Nucleus accumbens (tissue), 56 donors: ENCODE data around the gene TIMMDC1.
"Not testable (repeated sequence)": the region's sequence is repeated elsewhere in the genome, so short reads cannot be mapped to it uniquely, and the experiment has no call there.

Experiments used
- DNase-seq, 56 donors: peaks; one replicate each; lab custom pipeline; 2025; lab: John Stamatoyannopoulos, UW

The TIMMDC1 gene

DNA sequence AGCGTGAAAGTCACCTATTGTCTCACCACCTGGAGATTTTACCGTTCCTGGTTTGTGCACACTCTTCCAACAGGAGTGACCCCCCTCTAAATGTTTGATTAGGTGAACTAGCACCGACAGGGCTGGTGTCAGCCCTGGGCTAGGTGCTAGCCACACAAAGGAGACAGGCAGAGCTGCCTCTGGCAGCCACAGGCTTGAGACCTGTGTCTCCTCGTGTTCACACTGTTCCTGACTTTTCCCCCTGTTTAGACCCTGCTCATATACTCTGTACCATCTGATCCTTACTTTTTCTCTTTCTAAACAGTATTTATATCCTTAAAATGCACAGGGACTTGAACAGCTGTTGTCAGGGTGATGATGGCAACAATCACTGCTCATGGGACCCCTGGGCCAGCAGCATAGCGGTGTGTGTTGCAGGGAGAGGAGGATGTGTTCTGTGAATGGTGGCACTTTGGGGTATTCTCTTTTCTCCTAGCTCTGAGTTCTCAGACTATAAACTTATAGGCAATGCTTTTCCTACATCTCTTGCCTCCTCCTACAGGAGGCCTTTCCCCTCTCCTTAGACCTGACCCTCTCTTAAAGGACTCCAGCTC, 55.6 kb downstream of the TIMMDC1 start:
- DNase-seq, result no peak

DNA sequence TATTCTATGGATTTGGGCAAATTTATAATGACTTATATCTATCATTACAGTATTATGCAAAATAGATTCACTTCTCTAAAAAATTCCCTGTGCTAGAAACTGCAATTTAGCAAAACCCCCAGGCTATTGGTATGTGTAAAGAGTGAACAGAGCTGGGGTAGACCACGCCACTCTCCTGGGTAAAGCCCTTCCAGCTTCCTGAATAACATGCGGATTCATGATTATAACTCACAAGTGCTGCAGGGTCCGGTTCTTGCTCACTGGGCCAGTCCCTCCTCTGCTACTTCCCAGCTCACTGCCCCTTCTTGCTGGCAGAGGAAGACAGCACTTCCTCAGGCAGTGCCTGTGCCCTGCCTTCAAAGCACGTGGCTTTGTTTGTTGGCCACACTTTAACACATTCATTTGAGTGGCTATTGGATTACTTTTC, 57.0 kb downstream of the TIMMDC1 start:
- DNase-seq, result peak in 1 of 56 donors; percentile 1

DNA sequence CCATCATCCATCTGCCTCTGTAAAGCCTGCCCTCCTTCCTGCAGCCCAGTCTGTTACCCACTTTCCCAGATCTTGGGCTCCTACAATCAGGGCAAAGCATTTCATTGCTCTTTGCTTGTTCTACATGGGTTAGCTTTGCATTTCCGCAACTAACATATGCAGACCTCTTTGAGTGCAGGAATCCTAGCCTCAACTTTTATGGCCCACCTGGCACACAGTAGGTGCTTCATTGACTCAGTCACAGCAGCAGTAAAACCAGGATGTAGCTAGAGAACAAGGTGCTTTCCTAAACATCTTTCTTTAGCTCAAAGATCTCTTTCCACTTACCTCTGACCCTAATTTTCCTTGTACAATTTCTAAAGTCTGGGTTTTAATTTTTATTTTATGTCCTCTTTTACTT, 57.6 kb downstream of the TIMMDC1 start:
- no peak for DNase-seq

DNA sequence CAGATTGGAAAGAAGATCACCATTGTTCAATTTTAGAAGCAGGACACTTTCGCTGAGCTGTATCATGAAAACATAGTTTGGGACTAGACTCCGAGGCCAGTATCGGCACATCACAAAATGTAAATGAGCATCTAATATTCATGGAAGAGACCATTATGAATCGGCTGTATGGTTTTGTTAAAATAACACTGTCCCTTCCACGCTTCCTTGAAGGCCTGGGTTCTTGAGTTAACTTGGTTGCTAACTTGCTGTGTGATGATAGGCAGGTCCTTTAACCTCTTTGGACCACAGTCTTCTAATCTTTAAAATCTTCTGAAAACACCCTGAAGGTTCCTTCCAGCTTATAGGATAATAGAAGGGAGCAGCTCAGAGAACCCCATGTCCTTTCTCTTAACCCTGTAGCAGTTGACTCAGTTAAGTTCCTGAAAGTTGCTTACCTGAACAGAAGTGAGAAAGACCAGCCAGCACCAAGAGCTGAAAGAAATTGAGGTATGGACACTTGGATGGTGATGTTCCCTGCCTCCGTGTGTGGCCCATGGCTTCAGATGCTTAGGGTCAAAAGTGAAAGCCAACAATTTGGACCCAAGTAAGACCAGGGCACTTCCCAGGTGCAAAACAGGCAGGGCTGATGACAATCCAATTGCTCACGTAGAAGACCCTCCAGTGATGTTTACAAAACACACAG, 59.0 kb downstream of the TIMMDC1 start:
- DNase-seq, result no peak

DNA sequence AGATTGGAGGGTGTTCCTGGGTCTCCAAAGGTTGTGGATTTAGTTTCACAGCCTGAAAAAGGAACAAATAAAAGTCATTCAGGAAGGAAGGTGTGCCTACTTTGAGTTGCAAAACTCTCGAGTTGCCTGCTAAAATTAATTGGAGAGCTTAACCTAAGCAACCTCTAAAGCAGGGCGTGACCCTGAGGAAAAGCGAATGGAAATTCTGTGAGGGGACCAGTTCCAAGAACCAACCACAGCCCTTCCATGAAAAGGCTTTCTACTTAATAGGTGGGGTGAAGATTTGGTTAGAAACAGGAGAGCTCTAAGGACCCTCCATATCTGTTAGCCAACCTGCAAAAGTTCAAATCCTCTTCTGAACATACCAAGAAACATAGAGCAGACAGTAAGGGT, 59.5 kb downstream of the TIMMDC1 start:
- no peak for DNase-seq

DNA sequence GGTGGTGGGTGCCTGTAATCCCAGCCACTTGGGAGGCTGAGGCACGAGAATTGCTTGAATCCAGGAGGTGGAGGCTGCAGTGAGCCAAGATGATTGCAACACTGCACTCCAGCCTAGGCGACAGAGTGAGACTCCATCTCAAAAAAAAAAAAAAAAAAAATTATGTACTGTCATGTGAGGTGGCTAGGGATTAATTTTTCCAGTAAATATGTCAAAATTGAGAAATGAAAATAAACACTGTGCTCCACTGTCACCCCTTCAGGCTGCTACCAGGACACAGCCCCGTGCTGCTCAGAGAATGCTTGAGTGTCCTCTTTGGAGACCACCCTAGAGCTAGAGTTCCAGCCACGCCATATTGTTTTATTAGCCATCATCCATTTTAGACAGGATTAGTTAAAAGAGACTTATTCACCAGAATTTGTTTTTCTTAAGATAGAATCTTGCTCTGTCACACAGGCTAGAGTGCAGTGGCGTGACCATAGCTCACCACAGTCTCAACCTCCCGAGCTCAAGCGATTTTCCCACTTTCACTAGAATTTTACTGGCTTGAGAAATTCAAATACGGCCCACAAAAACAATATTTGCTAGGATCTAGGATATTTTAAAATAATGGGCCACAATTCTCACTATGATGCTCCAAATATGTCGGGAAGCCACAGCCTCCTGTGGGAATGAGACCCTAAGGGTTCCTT, 60.4 kb downstream of the TIMMDC1 start:
- DNase-seq, result no peak

DNA sequence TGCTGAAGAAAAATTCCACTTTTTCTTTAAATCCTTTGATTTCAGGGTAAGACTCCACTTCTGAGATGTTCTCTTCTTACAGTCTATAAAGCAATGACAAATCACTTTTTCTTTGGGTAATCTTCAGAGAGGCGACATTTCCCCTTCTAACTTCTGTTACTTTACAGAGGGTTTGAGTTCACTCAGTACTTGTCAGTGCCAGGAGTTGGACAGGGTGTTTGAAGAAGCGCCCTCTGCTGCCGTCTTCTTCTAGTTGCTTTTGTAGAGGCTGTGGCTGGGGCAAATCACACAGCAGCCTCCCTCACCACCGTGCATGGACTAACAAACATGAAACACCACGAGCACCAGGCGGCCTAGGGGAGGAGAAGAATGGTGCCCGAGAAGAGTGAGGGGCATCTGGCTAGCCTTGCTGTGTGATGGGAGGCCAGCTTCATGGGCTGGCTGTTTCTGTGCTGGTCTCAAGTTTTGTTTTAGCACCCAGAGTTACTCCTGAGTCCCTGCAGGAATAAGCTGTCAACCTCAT, 61.2 kb downstream of the TIMMDC1 start, which contains the start of gene CD80:
CD80 (minus strand) TSS at position 174 of the 523 bp plus-strand sequence. CDS start 1,886 bp downstream, outside the sequence.
- DNase-seq, result peak in 10 of 56 donors; percentile 1 to 48 (median 8)

DNA sequence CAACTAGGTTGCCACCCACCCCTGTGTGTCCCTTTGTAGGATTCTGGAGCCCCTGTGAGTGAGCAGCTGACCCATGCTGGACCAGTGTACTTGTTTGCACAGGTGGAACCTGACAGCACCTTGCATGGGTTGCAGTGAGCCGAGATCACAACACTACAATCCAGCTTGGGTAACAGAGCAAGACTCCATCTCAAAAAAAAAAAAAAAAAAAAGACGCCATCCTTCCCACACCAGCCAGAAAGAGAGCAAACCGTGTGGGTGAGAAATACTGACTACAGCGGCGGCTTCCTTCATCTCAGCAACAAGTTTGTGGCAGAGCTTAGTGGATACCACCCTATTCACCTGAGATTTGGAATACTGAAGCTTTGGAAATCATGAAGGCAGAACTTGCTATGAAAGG, 61.8 kb downstream of the TIMMDC1 start:
- DNase-seq, result no peak

DNA sequence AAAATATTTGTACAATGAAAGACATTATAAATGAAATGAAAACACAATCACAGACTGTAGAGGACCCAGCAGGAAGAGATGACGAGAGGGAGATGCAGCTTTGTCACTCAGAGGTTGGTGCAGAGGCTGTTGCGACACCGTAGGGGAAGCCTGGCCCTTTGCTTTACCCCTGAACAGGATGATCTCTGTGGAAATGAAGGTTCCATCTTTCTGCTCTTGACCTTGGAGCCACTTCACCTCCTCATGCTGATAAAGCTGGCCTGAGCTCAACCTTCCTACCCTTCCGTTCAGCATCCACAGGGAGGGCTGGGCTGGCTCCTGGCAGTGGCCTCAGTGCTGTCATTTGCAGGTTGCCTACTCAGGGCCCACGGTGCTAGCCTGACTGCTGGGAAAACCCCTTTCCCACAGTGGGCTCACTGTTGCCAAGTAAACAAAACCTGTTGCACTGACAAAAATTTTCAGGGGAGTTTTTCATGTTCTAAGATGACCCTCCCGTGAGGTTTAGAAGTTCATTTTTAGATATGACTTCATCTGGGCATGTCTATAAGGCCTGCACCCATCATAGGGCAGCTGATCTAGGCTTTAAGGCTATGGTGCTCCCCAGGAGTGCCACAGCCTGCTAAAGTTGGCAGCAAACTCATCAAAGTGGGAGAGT, 64.1 kb downstream of the TIMMDC1 start:
- DNase-seq, result no peak

DNA sequence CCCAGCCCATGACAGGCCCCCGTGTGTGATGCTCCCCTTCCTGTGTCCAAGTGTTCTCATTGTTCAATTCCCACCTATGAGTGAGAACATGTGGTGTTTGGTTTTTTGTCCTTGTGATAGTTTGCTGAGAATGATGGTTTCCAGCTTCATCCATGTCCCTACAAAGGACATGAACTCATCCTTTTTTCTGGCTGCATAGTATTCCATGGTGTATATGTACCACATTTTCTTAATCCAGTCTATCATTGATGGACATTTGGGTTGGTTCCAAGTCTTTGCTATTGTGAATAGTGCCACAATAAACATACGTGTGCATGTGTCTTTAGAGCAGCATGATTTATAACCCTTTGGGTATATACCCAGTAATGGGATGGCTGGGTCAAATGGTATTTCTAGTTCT, 65.0 kb downstream of the TIMMDC1 start:
- DNase-seq, result not testable (repeated sequence)

DNA sequence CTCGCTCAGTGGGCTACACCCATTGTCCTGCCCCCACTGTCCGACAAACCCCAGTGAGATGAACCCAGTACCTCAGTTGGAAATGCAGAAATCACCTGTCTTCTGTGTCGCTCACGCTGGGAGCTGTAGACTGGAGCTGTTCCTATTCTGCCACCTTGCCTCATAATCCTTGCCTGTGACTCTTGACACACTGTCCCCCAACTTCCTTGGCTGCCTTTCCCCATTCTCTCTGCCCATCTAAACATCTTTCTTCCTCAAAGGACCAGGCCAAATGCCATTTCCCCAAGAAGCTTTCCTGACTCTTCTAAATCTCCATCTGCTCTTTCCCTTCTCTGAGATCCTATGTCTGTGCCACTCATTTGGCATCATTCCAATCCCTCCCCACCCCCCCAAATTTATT, 70.8 kb downstream of the TIMMDC1 start:
- no peak for DNase-seq

DNA sequence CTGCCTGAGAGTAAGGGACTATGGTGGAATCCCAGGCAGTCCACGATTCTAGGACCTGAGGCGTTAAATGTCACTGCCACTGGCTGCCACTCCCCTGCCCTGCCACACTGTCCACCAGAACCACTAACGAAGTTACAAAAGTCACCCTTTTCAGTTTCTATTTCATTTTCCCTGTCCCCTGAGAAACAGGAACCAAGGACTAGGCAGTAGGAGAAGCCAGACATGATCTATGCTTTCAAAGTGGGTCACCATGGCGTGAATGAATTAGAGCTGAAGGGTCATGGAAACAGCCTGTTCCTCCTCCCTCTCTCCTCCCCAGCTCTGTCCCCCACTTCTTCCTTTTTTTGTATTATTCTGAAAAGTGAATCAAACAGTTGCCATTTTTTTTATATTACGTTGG, 71.9 kb downstream of the TIMMDC1 start:
- DNase-seq, result no peak

DNA sequence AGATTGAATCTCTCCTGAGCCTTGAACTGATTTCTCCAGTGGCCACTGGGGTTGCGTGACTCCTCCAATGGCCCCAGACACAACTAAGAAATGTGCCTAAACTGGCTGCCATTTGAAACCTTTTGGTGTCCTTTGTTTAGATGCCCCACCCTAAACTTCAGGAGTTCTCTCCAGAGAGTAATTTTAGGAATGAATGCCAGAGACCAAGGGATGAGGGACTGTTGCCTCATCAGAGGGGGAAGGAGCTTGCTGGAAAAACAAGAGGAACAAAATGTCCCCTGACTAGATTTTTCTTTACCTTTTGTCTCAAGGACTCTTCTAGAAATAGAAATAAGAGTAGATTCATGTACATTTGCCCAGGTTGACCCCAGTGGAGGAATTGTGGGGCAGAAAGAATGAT, 72.9 kb downstream of the TIMMDC1 start:
- no peak for DNase-seq

DNA sequence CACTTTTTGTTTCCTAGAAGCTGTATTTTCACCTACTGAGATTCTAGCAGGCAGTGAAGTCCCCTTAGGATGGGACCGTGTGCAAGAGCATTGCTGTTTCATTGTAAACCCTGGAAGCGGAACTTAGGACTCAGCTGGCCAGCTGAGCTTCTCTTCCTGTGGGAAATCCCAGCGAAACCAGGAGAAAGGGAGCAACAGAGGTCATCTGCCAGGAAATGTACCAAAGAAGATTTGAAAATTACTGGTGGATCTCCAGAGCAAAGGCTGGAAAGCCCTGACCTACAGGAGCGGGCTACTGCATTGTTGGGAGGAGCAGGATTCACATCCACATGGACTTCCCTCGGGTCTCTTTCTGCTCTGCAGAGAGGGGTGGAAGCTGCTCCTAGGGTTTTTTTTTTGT, 73.3 kb downstream of the TIMMDC1 start:
- no peak for DNase-seq
